Heart left ventricle (tissue), 13 donors: ENCODE data around the gene MINK1.

Experiments
- CTCF ChIP-seq, 12 donors: fragments of 200-600 bp; sonication (generic) in 4 of 12; IDR thresholded peaks; one replicate each; pipeline versions ENCODE4 v1.5.0 to v1.8.0; 2018 to 2022; ENCODE audit warnings: antibody characterized with exemption in 12 of 12, mild to moderate bottlenecking in 5 of 12
- POLR2A ChIP-seq, 2 donors: fragments of 450-650 bp; IDR thresholded peaks; one replicate each; pipeline ENCODE4 v1.6.1; 2017; ENCODE audit warnings: antibody characterized with exemption in 2 of 2, mild to moderate bottlenecking in 2 of 2, moderate library complexity in 2 of 2
- donor health status: ischemic (EF 13 %, LVEDD 7.1; RV severe dilation, severe dysfunction).
- donor health status: DM: no; HTN: yes; CAD: no.
- donor health status: DM: no; HTN: no; CAD: no.
- donor health status: ischemic (EF 25% LVEDD 6.9; RV normal size, moderate dysfunction).
- donor health status: ischemic (EF 25% LVEDD 5.7; RV mildly dilated, moderate dysfunction).
- donor health status: ischemic (EF 35%, LVEDD 5.7; RV mildly dilated, moderate dysfunction).
- donor health status: nonischemic (EF 11% LVEDD 7.7; RV severe dilation, severe dysfunction).
- donor health status: DM: yes; HTN: yes; CAD: no.
- donor health status: PGD.
- donor health status: ischemic (EF 29% LVEDD 5.4; RV normal size, mild dysfunction).
- donor health status: nonischemic (EF 23%, LVEDD 6.1; RV moderate dilation, normal function).

- TF ChIP-seq CTCF (IDR thresholded peaks at IDR 0.05): no peak
- TF ChIP-seq POLR2A (IDR thresholded peaks at IDR 0.05): no peak
Measured at GRCh38 chr17:4839221-4839620, 6.1 kb downstream of the MINK1 start.
